T-helper 22 cell (primary cell): Measurements from ENCODE around the gene ASCC1.

Experiments used
- DNase-seq: peaks from one replicate; pipeline ENCODE4 v3.0.0-alpha.2; 2020; ENCODE audit warnings: low read depth

Gene ASCC1

DNA sequence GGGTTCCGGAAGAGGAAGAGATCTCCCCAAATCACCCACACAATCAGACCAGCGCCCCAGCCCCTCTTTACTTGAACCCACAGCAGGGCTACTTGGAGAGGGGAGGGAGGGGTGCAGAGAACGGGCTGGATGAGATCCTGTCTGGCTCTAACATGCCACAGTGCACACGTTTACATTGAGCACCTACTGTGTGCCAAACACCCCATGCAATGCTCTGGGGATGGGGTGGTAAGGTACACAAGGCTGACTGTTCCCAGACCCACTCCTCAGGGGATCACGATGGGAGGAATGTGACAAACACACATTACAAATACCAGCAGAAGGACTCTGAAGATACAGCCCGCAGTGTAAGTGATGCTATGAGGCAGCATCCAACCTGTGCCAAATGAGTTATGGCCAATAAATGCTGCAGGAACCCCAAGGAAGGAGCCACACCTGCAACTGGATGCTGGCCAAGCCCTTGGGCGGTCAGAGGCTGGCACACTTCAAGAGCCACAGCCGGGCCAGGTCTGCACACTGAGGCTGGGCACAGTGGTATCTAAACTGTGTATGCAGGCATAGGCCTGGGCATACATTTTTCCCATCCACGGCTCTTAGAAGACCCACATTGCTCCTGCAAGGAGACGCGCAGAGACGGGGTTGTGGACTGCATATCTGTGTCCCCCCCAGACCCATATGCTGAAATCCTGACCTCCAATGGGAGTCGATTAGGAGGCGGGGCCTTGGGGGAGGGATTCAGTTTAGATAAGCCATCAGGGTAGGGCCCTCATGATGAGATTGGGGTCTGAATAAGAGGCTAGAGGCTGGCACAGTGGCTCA, 134.1 kb downstream of the ASCC1 start:
- no peak for DNase-seq

DNA sequence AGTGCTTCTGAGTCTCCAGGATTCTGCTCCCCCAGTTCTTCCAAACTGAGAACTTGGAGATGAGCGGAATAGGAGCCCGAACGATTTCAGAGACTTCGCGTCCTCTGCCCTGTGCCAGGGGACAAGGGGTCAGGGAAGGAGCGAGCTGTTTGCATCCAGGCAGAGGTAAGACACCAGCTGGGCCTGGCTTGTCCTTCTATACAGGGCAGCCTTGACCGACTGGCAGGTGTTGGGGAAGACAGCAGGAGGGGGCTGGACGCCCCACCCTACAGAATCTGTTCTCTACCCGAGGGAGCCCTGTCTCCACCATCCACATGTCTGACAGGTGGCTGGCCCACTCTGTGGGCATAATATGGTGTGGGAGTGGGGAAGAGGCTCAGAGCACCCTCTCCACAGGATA, 134.9 kb downstream of the ASCC1 start:
- DNase-seq = no peak

DNA sequence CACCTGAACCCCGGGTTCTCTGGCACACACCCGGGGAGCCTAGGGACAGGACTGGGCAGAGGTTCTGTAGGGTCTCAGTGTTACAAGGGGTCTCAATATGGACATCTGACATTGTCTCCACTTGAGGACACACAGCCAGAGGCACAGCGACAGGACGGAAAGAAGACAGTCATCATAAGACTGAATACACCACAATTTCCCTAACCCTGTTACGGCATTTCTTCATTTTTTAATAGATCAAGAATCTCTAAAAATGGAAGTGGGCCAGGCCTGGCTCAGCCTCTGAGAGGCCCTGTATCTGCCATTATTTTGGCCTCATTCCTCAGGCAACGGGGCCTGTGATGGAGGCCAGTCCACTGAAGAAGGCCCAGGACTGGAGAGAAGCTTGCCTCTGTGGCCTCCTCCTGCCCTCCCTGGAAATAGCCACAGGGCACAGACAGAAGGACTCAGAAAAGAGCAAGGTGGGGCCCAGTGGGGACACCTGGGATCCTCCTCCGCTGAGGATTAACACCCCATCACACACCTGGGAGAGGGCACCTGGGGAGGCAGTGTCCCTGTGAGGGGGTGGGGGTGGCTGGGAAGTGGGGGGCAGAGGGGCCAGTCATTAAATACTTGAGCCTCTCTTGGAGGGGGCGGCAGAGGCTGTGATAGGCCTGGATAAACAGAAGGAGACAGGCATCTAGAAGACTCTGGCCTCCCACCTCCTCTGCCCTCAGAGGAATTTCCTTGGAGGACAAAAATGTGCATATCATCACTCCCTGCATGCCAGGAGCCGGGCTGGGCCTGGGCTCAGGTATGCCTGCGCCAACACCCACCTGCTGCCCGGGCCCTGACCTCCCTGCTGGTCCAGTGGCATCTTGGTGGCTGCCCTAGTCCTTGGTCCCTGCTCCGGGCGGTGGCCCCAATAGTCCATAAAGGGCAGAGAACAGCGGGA, 135.8 kb downstream of the ASCC1 start:
- no peak for DNase-seq

DNA sequence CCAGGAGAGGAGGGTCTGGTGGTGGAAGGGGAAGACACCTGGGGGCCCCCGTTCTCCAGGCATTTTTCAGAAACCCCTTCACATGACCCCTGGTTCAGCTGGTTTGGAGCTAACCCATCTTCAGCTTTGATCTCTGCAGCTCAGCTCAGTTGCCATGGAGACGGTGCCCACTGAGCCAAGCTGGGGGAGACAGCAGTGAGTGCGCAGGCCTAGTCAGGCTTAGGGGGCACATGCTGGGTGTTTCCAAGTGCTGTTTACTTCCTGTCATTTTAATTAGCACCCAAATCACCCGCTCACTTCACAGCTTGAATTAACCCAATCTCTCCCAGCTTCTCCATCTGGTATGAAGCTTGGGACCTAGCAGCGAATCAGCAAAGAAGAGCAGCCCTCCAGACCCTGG, 136.7 kb downstream of the ASCC1 start:
- DNase-seq = peak; percentile 69

DNA sequence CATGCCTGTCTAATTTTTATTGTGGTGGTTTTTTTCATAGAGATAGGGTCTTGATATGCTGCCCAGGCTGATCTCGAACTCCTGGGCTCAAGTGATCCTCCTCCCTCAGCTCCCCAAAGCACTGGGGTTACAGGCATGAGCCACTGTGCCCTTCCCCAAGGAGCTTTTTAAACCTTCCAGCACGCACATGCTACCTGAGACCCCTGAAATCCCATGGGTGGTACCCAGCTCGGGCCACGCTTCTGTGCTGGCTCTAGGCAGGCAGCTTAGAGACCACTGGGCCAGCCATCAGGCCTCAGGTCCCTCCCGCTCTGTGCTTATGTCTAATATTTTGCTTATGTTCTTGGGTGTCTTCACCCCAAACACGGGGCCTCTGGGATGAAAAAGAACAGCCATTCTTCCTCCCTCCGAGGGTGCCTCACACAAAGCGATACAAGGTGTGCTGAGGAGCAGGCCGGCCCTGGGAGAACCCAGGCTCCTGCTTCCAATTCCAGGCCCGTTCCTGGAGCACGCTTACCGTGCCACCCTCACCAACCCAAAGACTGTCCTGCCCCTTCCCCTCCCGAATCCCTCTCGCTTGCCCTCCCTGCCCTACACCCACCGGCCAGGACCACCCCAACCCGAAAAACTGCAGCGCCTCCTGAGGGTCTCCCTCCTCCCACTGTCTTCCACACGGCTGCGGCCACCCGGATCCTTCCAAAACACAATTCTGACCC, 138.6 kb downstream of the ASCC1 start:
- DNase-seq = no peak

DNA sequence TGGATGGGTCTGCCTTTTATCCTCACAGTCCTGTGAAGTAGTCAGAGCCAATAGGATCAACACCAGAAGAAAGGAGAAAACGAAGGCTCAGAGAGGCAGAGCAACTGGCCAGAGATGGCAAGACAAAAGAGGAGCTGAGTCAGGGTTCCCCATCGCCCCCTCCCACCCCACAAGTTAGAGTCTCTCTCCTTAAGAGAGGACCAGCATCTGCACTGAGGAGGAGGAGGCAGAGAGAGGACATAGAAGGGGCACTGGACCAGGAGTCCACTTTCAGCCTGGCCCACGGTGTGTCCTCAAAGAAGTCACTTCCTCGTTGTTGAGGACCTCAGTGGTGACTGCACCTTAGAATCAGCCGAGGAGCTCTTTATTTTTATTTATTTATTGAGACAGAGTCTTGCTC, 139.3 kb downstream of the ASCC1 start:
- no peak for DNase-seq

DNA sequence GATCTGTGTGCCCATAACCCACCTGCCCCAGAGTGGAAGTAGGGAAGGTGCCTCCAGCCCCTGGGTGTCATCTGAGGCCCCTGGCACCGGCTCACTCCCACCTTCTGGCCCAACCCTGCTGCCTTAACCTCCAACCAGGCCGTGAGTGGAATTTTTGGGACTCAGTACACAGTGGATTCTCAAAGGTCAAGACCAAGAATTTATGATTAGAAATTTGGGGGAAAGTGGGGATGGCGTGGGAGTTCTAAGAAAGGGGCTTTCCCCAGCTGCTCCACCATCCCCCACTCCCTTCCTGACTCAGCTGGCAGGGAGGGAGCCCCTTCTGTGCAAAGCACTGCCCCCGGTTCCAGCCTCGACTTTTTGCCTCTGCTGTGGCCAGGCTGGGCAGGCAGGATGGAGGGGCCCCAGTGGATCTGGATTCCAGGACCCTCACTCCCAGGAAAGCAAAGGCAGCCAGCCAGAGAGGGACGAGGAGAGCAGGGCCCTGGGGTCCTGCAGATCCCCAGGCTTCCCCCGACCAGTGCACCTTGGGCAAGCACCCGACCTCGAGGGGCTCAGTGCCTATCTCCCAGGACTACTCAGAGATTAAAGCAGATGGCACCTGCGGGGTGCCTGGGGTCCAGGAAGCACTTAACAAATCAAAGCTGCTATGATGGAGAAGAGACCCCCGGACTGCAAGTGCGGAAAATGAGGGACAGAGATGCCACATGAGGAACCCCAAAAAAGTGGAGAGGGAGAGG, 140.5 kb downstream of the ASCC1 start:
- no peak for DNase-seq

DNA sequence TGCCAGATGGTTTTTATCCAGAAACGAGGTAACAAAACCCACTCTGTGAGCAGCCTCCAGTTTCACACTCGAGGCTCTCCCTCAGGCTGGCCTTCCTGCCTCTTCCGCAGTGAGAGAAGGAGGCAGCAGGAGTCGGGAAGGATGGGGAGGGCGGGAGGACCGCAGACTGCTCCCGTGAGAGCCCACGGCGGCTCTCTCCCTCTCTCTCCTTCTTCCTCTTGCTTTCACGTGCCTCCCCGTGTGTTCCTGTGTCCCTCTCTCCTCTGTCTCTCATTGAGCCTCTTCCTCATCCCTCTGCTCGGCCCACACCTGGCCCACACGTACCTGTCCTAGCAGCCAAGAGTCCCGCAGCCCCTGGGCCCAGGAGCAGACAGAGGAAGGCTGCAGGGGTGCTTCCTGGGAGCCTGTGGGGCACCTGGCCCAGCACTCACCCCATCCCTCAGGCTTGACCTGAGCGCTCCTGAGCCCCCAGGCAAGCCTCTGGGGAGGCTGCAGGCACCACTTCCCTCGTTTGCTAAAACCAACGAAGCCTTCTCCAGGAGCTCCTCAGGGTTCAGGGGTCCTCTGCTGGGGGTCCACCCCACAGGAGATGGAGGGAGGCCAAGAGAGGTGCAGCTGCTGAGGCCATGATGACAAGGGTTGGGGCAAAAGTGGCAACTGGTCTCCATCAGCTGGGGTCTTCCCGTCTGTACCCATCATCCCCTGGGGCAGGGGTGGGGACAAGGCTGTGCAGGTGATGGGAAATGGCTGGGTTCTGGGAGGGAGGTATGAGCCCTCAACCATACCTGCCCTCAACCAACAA, 141.3 kb downstream of the ASCC1 start:
- no peak for DNase-seq

DNA sequence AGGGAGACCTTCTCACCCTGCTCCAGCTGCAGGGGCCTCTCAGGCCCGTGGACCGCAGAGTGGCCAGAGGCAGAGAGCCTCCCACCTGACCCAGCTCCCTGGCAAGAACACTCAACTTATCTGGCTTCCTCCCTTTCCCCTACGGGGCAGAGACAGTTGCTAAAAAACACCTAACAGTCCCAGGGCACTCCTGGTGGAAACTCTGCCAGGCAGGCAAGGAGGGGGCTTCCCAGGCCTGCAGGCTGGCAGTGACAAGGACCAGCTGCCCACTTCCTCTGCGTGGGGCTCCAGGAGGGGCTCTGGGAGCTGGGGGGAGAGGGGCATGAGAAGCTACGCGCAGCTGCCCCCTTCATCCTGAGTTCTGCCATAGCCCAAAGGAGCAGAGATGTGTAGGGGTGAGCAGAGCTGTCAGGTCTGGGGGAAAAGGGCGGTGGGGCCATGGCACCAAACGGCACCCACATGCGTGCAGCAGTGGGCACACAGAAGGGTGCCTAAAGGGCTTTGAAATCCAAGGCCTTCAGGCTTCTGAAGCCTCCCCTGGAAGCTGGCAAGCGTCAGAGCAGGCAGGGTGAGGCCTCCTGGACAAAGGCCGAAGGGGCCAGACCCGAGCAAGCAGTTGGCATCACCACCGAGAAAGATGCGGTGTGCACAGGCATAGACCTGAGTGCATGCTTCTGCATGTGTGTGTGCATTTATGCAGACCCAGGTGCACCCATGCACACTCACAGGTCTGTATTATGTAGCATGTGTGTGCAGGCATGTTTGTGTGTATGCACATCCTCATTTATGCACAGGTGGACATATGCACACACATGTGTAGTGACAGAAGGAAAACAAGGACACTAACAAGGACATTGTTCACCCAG, 142.1 kb downstream of the ASCC1 start:
- DNase-seq = no peak

DNA sequence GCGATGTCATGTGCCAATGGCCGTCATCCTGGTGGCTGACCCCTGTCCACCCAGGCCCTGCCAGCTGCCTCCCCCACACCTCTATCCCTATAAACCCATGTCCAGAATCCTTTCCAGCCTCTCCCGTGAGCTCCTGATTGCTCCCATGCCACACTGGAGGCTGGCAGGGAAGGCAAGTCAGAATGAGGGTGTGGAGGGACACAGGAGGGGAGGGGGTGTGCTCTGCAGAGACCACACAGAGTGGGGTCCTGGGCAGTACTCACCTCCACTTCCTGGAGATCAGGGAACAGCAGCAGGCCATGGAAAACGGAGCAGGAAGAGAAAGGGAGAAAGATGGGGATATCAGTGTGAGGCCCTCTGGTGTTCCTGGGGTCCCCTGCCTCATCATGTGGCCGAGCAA, 143.4 kb downstream of the ASCC1 start:
- DNase-seq = no peak

DNA sequence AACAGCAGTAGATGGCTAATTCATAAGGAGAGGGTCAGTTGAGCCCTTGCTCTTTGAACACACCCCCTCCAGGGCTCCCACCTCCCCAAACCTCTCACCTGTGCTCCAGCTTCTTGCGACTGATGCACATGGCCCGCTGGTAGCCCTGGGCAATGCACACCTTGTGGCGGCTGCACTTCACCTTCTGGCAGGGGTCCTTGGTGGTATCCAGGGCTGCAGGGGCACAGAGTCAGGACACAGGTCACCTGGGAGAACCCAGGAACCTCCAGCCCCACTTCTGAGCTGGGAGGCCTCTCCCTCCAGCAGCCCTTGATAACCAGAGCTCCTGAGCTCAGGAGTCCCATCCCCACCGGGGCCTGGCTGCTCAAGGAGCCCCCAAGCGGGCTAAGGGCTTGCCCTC, 144.0 kb downstream of the ASCC1 start:
- no peak for DNase-seq

DNA sequence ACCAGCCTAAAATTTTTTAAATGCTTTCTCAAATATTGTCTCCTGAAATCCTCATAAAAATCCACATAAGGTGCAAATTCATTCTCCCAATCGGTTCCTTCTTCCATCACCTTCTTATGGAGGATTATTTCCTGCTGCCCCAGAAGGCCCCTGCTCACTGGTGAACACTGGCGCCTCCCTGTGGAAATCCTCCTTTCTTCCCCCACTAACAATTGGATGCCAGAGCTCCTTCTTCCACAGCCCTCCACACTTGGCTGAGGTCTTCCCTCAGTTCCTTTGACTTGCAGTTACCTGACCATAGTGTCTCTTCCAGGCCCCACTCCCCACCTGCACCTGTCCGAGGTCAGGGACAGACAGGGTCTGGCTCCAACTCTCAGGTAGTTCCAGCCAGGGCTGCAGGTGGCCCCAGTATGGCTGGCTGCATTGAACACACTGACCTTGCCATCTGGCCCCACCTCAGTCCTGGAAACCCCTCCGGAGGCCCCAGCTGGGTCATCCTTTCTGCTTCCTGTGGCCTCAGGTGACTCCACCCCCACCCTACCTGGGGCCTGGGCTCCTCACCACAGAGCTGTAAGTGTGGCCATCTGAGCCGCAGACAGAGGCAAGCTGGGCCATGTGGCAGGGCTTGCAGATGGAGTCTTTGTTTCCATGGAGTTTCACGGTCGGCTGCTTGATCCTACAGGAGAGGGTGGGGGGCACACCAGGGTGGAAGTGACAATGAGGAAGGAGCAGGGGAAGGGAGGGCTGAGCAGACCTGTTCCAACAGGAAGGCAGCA, 146.1 kb downstream of the ASCC1 start:
- DNase-seq = no peak

DNA sequence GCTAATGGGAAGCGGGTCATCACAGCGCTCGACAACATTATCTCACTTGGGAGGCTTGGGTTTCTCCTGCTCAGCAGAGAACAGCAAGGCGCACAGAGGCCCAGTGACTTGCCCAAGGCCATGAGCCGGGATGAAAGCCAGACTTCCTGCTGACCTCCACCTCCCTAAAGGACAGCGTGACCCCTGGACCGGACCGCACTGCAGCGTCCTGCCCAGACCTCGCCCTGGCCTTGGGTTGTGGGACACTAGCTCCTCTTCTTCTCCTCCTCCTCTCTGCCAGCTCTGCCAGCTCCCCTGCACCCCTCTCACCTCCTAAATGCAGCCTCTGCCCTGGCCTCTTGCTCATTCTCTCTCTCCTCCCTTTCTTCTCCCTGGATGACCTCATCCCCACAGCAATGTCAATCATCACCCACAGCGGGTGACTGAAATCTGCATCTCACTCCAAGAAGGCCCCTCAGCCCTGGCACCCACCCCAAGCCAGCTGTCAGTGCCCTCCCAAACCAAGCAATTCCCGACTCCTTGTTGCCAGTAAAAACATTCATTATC, 147.1 kb downstream of the ASCC1 start:
- DNase-seq = no peak

DNA sequence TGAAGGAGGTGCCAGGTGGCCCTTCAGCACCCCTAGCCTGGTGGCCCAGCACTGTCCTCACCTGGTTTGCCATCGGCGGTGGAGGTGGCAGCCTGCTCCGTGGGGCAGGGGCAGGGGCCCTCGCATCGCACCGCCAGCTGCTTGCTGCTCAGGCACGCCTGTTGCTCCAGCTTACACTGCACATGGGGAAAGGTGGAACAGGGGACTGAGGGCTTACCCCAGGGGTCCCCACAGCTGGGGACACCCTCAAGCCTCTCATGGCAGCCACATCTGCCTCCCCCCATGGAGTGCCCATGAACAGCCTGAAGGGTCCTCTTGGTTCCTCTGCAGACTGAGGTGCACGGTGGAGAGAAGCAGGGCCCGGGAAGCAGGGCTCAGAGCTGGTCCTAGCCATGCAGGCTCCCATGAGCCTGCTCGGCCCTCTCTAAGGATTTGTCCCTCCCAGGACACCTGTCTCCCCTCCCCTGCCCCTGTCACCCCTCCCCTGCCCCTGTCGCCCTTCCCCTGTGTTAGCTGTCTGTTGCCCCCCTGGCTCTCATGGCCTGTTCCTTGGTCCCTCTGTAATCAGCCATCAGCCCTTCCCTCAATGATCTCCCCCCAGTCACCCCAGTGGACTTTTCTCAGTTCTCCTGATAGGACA, 147.8 kb downstream of the ASCC1 start:
- no peak for DNase-seq

DNA sequence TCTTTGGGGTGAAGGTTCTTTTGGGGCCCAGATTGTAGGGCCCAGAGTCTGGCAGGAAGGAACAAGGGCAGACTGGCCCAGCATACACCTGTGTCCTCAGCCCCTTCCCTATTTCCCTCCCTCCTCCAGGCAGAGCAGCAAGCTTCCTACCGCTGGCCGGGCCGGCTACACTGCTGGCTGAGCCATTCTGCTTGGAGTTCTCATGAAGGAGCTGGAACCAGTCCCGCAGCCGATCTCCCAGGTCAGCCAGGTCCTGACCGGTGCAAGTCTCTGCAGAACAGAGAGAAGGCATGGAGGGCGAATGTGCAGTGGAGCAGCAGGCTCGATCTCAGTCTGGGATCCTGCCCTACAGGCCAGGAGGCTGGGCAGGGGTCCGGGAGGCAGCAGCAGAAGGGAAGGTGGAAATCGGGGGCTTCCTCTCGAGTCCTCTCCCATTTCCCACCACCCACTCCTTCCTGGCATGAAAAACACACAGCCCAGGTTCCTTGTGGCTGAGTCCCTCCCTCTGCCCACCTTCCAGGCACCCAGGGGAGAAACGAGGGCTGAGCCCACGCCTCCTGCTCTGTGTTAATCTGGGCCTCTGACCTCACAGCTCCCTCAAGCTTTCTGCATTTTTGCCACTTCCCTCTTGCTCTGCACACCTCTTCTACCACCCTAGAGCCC, 148.5 kb downstream of the ASCC1 start:
- DNase-seq = no peak

DNA sequence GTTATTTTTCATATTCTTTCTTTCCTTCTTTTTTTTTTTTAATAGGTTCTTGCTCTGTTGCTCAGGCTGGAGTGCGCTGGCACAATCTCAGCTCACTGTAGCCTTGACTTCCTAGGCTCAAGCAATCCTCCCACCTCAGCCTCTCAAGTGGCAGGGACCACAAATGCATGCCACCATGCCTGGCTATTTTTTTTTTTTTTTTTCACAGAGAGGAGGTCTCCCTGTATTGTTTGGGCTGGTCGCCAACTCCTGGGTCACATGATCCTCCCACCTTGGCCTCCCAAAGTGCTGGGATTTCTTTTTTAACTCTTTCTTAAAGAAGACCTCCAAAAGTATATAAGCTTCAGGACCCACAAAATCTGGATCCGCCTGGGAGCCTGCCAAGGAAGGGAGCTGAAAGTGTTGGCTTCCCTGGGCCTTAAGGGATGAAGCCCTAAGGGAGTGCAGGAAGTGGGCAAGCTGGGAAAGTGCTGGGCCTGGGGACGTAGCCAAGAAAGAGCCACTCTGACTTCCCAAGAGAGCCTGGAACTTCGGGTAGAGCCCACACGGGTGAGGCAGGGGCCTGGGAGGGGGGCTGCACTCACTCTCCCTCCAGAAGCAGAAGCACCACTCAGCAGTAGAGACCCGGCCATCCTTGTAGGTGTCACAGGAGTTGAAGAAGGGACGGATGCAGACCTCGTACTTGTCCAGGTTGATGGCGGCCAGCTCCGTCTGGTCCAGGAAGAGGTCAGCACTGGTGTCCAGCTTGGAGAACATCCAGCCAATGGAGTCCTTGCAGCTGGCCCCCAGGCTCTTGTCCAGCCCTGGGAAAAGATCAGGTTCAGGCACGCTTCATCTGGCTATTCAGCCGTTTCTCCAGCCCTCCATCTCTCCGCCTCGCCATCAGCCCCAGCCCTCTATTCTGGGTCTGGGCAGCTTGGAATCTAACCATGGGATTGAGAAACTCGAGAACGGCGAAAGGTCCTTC, 149.5 kb downstream of the ASCC1 start:
- DNase-seq = no peak
